A549 (cell line): ENCODE data around the gene IFI27L2.

ENCODE experiments used
- CHD2 ChIP-seq: fragments of 150-350 bp; IDR thresholded peaks from 2 replicates; pipeline ENCODE4 v1.6.1; 2014; ENCODE audit warnings: low read length; ENCODE audit not compliant: partially characterized antibody
- JUN ChIP-seq, 2 experiments: fragments of >200 bp; sonication (Bioruptor Twin); formaldehyde crosslinking; IDR thresholded peaks; 2 replicates in 1 of 2; 3 replicates in 1 of 2; pipeline ENCODE4 v1.6.1; 2016 to 2017
- MYC ChIP-seq: IDR thresholded peaks from 2 replicates; pipeline ENCODE4 v1.6.1; 2012; ENCODE audit warnings: mild to moderate bottlenecking, inconsistent platforms, low read length, improper control_type of control experiment, borderline replicate concordance
- TF ChIP-seq, protein P1 (sequence below): IDR thresholded peaks from 2 replicates; pipeline ENCODE4 v1.6.1; 2012
- TF ChIP-seq, protein P2 (sequence below): fragments of >200 bp; sonication (Bioruptor Twin); formaldehyde crosslinking; IDR thresholded peaks from 3 replicates; pipeline ENCODE4 v1.5.1; 2016
- TF ChIP-seq, protein P3 (sequence below): fragments of 200-600 bp; sonication (generic); IDR thresholded peaks from 2 replicates; pipeline ENCODE4 v1.6.1; 2016; ENCODE audit warnings: antibody characterized with exemption, mild to moderate bottlenecking, moderate library complexity

DNA sequence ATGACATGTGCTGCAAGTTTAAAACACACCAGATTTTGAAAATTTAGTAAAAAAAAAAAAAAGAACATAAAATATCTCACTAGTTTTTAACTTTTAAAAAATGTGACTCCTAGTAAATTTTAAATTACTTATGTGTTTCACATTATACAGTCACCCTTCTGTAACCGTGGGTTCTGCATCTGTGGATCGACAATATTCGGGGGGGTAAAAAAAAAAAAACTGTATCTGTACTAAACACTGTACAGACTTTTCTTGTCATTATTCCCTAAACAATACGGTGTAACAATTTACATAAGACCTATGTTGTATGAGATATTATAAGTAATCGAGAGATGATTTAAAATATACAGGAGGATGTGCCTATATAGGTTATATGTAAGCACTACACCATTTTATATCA lies 51.6 kb downstream of the IFI27L2 start:
- TF ChIP-seq CHD2 (no peak), MYC (no peak), JUN (IDR thresholded peaks at IDR 0.05) (no peak)
- TF ChIP-seq, protein P1, sequence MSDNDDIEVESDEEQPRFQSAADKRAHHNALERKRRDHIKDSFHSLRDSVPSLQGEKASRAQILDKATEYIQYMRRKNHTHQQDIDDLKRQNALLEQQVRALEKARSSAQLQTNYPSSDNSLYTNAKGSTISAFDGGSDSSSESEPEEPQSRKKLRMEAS = no peak
- TF ChIP-seq, protein P2, sequence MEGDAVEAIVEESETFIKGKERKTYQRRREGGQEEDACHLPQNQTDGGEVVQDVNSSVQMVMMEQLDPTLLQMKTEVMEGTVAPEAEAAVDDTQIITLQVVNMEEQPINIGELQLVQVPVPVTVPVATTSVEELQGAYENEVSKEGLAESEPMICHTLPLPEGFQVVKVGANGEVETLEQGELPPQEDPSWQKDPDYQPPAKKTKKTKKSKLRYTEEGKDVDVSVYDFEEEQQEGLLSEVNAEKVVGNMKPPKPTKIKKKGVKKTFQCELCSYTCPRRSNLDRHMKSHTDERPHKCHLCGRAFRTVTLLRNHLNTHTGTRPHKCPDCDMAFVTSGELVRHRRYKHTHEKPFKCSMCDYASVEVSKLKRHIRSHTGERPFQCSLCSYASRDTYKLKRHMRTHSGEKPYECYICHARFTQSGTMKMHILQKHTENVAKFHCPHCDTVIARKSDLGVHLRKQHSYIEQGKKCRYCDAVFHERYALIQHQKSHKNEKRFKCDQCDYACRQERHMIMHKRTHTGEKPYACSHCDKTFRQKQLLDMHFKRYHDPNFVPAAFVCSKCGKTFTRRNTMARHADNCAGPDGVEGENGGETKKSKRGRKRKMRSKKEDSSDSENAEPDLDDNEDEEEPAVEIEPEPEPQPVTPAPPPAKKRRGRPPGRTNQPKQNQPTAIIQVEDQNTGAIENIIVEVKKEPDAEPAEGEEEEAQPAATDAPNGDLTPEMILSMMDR = no peak
- TF ChIP-seq, protein P3, sequence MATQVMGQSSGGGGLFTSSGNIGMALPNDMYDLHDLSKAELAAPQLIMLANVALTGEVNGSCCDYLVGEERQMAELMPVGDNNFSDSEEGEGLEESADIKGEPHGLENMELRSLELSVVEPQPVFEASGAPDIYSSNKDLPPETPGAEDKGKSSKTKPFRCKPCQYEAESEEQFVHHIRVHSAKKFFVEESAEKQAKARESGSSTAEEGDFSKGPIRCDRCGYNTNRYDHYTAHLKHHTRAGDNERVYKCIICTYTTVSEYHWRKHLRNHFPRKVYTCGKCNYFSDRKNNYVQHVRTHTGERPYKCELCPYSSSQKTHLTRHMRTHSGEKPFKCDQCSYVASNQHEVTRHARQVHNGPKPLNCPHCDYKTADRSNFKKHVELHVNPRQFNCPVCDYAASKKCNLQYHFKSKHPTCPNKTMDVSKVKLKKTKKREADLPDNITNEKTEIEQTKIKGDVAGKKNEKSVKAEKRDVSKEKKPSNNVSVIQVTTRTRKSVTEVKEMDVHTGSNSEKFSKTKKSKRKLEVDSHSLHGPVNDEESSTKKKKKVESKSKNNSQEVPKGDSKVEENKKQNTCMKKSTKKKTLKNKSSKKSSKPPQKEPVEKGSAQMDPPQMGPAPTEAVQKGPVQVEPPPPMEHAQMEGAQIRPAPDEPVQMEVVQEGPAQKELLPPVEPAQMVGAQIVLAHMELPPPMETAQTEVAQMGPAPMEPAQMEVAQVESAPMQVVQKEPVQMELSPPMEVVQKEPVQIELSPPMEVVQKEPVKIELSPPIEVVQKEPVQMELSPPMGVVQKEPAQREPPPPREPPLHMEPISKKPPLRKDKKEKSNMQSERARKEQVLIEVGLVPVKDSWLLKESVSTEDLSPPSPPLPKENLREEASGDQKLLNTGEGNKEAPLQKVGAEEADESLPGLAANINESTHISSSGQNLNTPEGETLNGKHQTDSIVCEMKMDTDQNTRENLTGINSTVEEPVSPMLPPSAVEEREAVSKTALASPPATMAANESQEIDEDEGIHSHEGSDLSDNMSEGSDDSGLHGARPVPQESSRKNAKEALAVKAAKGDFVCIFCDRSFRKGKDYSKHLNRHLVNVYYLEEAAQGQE = no peak
